Esophagus muscularis mucosa (tissue), 4 donors: ENCODE measurements around the gene HSPA12B.

ENCODE experiments used
- EP300 ChIP-seq: sonication (generic); formaldehyde crosslinking; IDR thresholded peaks from one replicate; pipeline ENCODE4 v1.6.1; 2017; ENCODE audit warnings: antibody characterized with exemption
- POLR2A ChIP-seq: fragments of 450-650 bp; IDR thresholded peaks from one replicate; pipeline ENCODE4 v1.6.1; 2017; ENCODE audit warnings: antibody characterized with exemption, moderate library complexity, mild to moderate bottlenecking, low read depth
- POLR2AphosphoS5 ChIP-seq, 2 donors: sonication (generic); formaldehyde crosslinking; IDR thresholded peaks; one replicate each; pipeline ENCODE4 v1.6.1; 2017; ENCODE audit warnings: antibody characterized with exemption in 2 of 2
- TF ChIP-seq, protein P1 (sequence below), 3 experiments: fragments of 200-600 bp in 2 of 3; fragments of 450-650 bp in 1 of 3; sonication (generic) in 2 of 3; IDR thresholded peaks; one replicate each; pipeline ENCODE4 v1.5.1; 2017 to 2019; ENCODE audit warnings: antibody characterized with exemption in 3 of 3, mild to moderate bottlenecking in 2 of 3, moderate library complexity in 1 of 3

DNA sequence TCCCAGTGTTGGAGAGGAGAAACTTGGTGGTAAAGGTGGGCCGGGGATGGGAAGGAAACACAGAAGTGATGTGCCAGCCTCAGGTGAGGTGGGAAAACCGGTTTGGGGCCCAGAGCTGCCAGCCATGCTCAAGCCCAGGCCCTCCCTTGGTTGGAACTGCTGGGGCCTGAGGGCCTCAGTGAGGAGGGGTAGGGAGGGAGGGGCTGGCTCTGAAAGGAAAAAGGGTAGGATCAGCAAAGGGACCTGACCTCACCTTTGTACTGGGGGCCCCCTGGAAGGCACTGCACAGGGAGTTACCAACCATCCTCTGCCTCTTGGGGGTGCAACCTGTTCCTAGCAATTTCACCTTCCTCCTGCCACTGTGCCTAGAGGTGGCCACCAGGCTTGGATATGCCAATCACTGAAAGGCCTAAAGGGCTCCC, 50.6 kb downstream of the HSPA12B start:
- TF ChIP-seq, protein P1, sequence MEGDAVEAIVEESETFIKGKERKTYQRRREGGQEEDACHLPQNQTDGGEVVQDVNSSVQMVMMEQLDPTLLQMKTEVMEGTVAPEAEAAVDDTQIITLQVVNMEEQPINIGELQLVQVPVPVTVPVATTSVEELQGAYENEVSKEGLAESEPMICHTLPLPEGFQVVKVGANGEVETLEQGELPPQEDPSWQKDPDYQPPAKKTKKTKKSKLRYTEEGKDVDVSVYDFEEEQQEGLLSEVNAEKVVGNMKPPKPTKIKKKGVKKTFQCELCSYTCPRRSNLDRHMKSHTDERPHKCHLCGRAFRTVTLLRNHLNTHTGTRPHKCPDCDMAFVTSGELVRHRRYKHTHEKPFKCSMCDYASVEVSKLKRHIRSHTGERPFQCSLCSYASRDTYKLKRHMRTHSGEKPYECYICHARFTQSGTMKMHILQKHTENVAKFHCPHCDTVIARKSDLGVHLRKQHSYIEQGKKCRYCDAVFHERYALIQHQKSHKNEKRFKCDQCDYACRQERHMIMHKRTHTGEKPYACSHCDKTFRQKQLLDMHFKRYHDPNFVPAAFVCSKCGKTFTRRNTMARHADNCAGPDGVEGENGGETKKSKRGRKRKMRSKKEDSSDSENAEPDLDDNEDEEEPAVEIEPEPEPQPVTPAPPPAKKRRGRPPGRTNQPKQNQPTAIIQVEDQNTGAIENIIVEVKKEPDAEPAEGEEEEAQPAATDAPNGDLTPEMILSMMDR (IDR thresholded peaks at IDR 0.05): no peak
- TF ChIP-seq POLR2A (no peak), EP300 (no peak), POLR2AphosphoS5 (IDR thresholded peaks at IDR 0.05) (no peak)
